ENCODE data around the gene ARIH1.

The ARIH1 gene

GRCh38 chr15:72554471-72555425 lies 80.6 kb downstream of the ARIH1 start:
- Histone ChIP-seq H3K27ac (ENCODE audit: low read length) (no peak overlapping the region), H3K9me3 (ENCODE audit: insufficient read depth, low read depth, low read length) (no peaks in the 10 kb centered on the region), H3K4me1 (ENCODE audit: insufficient read depth, low read length) (no peaks in the 10 kb centered on the region), H3K36me3 (ENCODE audit: insufficient read depth, low read depth, low read length) (peaks cover 40% of the 10 kb centered on the region), H3K9ac (ENCODE audit: low read depth, low read length) (no peak overlapping the region), H3K27me3 (ENCODE audit: insufficient read depth, low read length) (no peaks in the 10 kb centered on the region), H3K4me3 (ENCODE audit: low read length) (no peak overlapping the region)

- Histone ChIP-seq H3K9me3 (ENCODE audit: insufficient read depth, low read depth, low read length) (no peaks in the 10 kb centered on the region), H3K27me3 (ENCODE audit: insufficient read depth, low read length) (no peaks in the 10 kb centered on the region), H3K4me1 (ENCODE audit: insufficient read depth, low read length) (no peaks in the 10 kb centered on the region), H3K27ac (ENCODE audit: low read length) (no peak overlapping the region), H3K9ac (ENCODE audit: low read depth, low read length) (no peak overlapping the region), H3K36me3 (ENCODE audit: insufficient read depth, low read depth, low read length) (peaks cover 78% of the 10 kb centered on the region), H3K4me3 (ENCODE audit: low read length) (no peak overlapping the region)
Measured at GRCh38 chr15:72559781-72560180, 85.7 kb downstream of the ARIH1 start.

GRCh38 chr15:72560458-72560857 lies 86.3 kb downstream of the ARIH1 start:
- Histone ChIP-seq H3K36me3 (ENCODE audit: insufficient read depth, low read depth, low read length) (peaks cover 76% of the 10 kb centered on the region), H3K9ac (ENCODE audit: low read depth, low read length) (no peak overlapping the region), H3K27ac (ENCODE audit: low read length) (no peak overlapping the region), H3K4me3 (ENCODE audit: low read length) (no peak overlapping the region), H3K9me3 (ENCODE audit: insufficient read depth, low read depth, low read length) (no peaks in the 10 kb centered on the region), H3K4me1 (ENCODE audit: insufficient read depth, low read length) (no peaks in the 10 kb centered on the region), H3K27me3 (ENCODE audit: insufficient read depth, low read length) (no peaks in the 10 kb centered on the region)

DNA sequence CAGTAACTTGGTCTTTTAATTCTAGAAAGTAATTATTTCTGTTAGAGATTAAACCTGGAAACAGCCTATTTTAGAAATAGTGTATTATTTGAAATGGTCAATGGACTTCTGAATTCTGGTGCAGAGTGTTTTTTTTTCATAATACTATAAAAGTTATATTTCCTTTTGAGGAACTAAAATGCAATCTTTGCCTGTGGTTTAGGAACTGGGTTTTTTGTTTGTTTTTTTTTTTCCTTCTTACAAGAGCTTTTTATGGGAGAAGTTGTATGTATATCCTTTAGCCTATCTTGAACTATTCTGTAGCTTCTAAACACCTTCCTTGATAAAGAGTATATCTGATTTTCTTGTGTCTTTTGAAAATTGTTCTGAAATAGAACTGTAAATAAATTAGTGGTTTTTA lies 88.3 kb downstream of the ARIH1 start:
- Histone ChIP-seq H3K27me3 (ENCODE audit: insufficient read depth, low read length) (no peaks in the 10 kb centered on the region), H3K4me3 (ENCODE audit: low read length) (no peak overlapping the region), H3K9me3 (ENCODE audit: insufficient read depth, low read depth, low read length) (no peaks in the 10 kb centered on the region), H3K9ac (ENCODE audit: low read depth, low read length) (no peak overlapping the region), H3K27ac (ENCODE audit: low read length) (no peak overlapping the region), H3K4me1 (ENCODE audit: insufficient read depth, low read length) (no peaks in the 10 kb centered on the region), H3K36me3 (ENCODE audit: insufficient read depth, low read depth, low read length) (peaks cover 80% of the 10 kb centered on the region)

- no peak overlapping the region for H3K27ac ChIP-seq (ENCODE audit: low read length)
- H3K4me3 ChIP-seq (ENCODE audit: low read length), result no peak overlapping the region
- no peaks in the 10 kb centered on the region for H3K9me3 ChIP-seq (ENCODE audit: insufficient read depth, low read depth, low read length)
- peaks cover 80% of the 10 kb centered on the region for H3K36me3 ChIP-seq (ENCODE audit: insufficient read depth, low read depth, low read length)
- no peaks in the 10 kb centered on the region for H3K4me1 ChIP-seq (ENCODE audit: insufficient read depth, low read length)
- no peaks in the 10 kb centered on the region for H3K27me3 ChIP-seq (ENCODE audit: insufficient read depth, low read length)
- H3K9ac ChIP-seq (ENCODE audit: low read depth, low read length), result no peak overlapping the region
Measured at GRCh38 chr15:72562878-72563277, 88.7 kb downstream of the ARIH1 start.

DNA sequence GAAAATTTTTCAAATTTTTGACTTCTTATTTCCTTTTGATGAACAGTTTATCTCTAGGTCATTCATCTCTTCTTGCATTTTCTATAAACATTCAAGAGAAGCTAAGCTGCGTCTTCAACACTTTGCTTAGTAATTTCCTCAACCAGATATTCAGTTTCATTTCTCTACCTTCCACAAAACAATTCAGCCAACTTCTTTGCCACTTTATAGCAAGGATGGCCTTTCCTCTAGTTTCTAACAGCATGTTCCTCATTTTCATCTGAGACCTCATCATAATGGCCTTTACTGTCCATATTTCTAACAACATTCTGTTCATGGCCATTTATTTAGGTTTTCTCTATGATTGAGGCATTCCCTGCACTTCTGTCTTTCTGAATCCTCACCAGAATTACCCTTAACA lies 90.0 kb downstream of the ARIH1 start:
- Histone ChIP-seq H3K27me3 (ENCODE audit: insufficient read depth, low read length) (no peaks in the 10 kb centered on the region), H3K4me1 (ENCODE audit: insufficient read depth, low read length) (no peaks in the 10 kb centered on the region), H3K9ac (ENCODE audit: low read depth, low read length) (no peak overlapping the region), H3K9me3 (ENCODE audit: insufficient read depth, low read depth, low read length) (no peaks in the 10 kb centered on the region), H3K36me3 (ENCODE audit: insufficient read depth, low read depth, low read length) (peaks cover 80% of the 10 kb centered on the region), H3K4me3 (ENCODE audit: low read length) (no peak overlapping the region), H3K27ac (ENCODE audit: low read length) (no peak overlapping the region)

DNA sequence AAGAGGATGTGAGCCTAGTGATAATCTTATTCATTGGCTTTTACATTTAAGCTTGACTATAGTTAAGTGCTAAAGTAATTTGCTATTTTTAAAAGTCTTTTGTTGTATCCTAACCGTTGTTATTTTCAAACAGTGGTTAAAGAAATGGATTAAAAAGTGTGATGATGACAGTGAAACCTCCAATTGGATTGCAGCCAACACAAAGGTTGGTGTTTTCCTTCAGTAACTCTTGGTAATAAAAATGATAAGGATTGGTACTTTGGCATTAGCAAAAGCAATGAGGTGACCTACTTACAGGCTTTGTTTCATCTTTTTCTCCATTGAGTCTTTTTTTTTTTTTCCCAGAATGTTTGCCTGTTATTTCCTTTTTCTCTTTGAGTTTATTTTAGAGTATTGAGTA lies 92.8 kb downstream of the ARIH1 start:
- H3K9ac ChIP-seq (ENCODE audit: low read depth, low read length), result no peak overlapping the region
- H3K4me3 ChIP-seq (ENCODE audit: low read length), result no peak overlapping the region
- H3K36me3 ChIP-seq (ENCODE audit: insufficient read depth, low read depth, low read length), result peaks cover 89% of the 10 kb centered on the region
- no peaks in the 10 kb centered on the region for H3K9me3 ChIP-seq (ENCODE audit: insufficient read depth, low read depth, low read length)
- no peaks in the 10 kb centered on the region for H3K27me3 ChIP-seq (ENCODE audit: insufficient read depth, low read length)
- no peak overlapping the region for H3K27ac ChIP-seq (ENCODE audit: low read length)
- no peaks in the 10 kb centered on the region for H3K4me1 ChIP-seq (ENCODE audit: insufficient read depth, low read length)

GRCh38 chr15:72570059-72570458 lies 95.9 kb downstream of the ARIH1 start:
- Histone ChIP-seq H3K4me1 (ENCODE audit: insufficient read depth, low read length) (no peaks in the 10 kb centered on the region), H3K9ac (ENCODE audit: low read depth, low read length) (no peak overlapping the region), H3K4me3 (ENCODE audit: low read length) (no peak overlapping the region), H3K27me3 (ENCODE audit: insufficient read depth, low read length) (no peaks in the 10 kb centered on the region), H3K27ac (ENCODE audit: low read length) (no peak overlapping the region), H3K9me3 (ENCODE audit: insufficient read depth, low read depth, low read length) (no peaks in the 10 kb centered on the region), H3K36me3 (ENCODE audit: insufficient read depth, low read depth, low read length) (peaks cover 82% of the 10 kb centered on the region)

GRCh38 chr15:72579814-72580213 lies 105.7 kb downstream of the ARIH1 start:
- H3K36me3 ChIP-seq (ENCODE audit: insufficient read depth, low read depth, low read length), result peaks cover 86% of the 10 kb centered on the region
- no peaks in the 10 kb centered on the region for H3K27me3 ChIP-seq (ENCODE audit: insufficient read depth, low read length)
- H3K4me1 ChIP-seq (ENCODE audit: insufficient read depth, low read length), result no peaks in the 10 kb centered on the region
- H3K9ac ChIP-seq (ENCODE audit: low read depth, low read length), result no peak overlapping the region
- no peak overlapping the region for H3K27ac ChIP-seq (ENCODE audit: low read length)
- H3K4me3 ChIP-seq (ENCODE audit: low read length), result no peak overlapping the region
- peaks cover 4% of the 10 kb centered on the region; the same call in 1 of the 2 replicates for H3K9me3 ChIP-seq (ENCODE audit: insufficient read depth, low read depth, low read length)

GRCh38 chr15:72584006-72584405 lies 109.9 kb downstream of the ARIH1 start:
- peaks cover 76% of the 10 kb centered on the region for H3K36me3 ChIP-seq (ENCODE audit: insufficient read depth, low read depth, low read length)
- no peaks in the 10 kb centered on the region for H3K27me3 ChIP-seq (ENCODE audit: insufficient read depth, low read length)
- H3K4me1 ChIP-seq (ENCODE audit: insufficient read depth, low read length), result no peaks in the 10 kb centered on the region
- H3K4me3 ChIP-seq (ENCODE audit: low read length), result no peak overlapping the region
- H3K9ac ChIP-seq (ENCODE audit: low read depth, low read length), result no peak overlapping the region
- H3K9me3 ChIP-seq (ENCODE audit: insufficient read depth, low read depth, low read length), result peaks cover 2% of the 10 kb centered on the region; the same call in 1 of the 2 replicates
- no peak overlapping the region for H3K27ac ChIP-seq (ENCODE audit: low read length)

DNA sequence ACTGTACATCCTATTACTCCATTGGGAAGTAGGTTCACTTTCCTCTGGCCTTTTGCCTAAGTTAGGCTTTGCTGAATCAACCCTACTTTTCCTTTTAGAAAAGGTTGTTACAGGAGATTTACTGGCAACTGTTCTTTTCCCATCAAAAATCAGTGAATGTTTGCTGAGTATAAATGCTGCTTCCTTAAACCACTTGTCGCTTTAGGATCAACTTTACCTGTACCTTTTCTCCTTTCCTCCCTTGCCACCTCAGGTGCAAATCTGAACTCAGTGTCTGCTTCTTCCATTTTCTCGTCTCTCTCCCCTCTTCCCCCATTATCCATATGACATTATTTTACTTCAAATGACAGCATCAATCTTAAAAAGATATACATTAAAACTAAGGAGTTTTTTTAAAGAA lies 110.9 kb downstream of the ARIH1 start:
- H3K27me3 ChIP-seq (ENCODE audit: insufficient read depth, low read length), result no peaks in the 10 kb centered on the region
- H3K4me3 ChIP-seq (ENCODE audit: low read length), result no peak overlapping the region
- H3K9ac ChIP-seq (ENCODE audit: low read depth, low read length), result no peak overlapping the region
- H3K9me3 ChIP-seq (ENCODE audit: insufficient read depth, low read depth, low read length), result no peaks in the 10 kb centered on the region
- no peak overlapping the region for H3K27ac ChIP-seq (ENCODE audit: low read length)
- H3K4me1 ChIP-seq (ENCODE audit: insufficient read depth, low read length), result no peaks in the 10 kb centered on the region
- peaks cover 67% of the 10 kb centered on the region for H3K36me3 ChIP-seq (ENCODE audit: insufficient read depth, low read depth, low read length)

- Histone ChIP-seq H3K4me1 (ENCODE audit: insufficient read depth, low read length) (no peaks in the 10 kb centered on the region), H3K27me3 (ENCODE audit: insufficient read depth, low read length) (no peaks in the 10 kb centered on the region), H3K27ac (ENCODE audit: low read length) (no peak overlapping the region), H3K9me3 (ENCODE audit: insufficient read depth, low read depth, low read length) (no peaks in the 10 kb centered on the region), H3K4me3 (ENCODE audit: low read length) (no peak overlapping the region), H3K9ac (ENCODE audit: low read depth, low read length) (no peak overlapping the region), H3K36me3 (ENCODE audit: insufficient read depth, low read depth, low read length) (peaks cover 62% of the 10 kb centered on the region)
Measured at GRCh38 chr15:72585476-72586058, 111.4 kb downstream of the ARIH1 start.

Measured in iPS-20b (cell line).